EH (cell line): ENCODE data around the gene EVI5.
"Not testable (repeated sequence)": the region's sequence is repeated elsewhere in the genome, so short reads cannot be mapped to it uniquely, and the experiment has no call there.

Experiments used
- DNase-seq: peaks from one replicate; pipeline ENCODE4 v3.0.0-alpha.2; 2015; ENCODE audit warnings: low read depth

Gene EVI5

DNA sequence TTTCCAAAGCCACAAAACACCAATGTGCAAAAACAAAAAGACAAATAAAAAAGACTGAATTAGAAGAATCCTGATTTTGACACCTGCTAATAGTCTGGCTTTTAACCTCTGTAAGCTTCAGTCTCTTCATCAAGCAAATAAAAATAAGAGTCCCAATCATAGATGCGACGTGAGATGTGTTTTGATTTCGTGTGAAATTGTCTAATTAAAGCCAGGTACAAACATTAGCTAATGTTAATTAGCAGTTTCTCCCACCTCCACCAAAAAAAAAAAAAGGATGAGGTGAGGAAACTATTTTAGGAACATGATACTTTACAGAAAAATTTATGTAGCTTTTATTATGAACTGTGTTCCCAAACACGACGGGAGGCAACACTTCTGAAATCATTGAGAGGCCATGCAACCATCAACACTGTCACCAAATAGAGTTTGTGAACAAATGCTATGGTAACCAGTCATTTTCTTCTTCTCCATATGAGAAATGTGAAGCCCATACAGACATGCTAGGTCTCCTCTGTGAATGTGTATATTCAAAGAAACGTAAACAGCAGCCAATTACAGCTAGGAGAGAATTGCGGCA, 6.7 kb upstream of the EVI5 start:
- peak; percentile 21 for DNase-seq

DNA sequence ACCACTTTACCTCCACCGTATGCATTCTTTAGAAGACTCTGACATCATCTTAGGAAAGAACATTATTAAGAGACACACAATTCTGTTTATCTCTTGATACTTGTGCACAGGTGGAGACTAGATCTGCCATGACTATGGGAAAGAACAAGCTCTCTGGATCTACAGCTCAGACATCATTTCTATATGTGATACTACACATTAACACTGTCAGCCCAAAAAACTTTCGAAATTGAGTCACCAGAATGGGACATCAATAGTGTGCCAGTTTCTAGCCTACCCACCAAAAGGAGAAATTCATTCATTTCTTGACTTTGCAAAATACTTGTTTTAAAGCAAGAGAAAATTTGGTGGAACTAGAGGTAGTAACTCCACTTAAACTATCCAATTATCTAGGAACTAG, 6.0 kb upstream of the EVI5 start:
- DNase-seq, result no peak

DNA sequence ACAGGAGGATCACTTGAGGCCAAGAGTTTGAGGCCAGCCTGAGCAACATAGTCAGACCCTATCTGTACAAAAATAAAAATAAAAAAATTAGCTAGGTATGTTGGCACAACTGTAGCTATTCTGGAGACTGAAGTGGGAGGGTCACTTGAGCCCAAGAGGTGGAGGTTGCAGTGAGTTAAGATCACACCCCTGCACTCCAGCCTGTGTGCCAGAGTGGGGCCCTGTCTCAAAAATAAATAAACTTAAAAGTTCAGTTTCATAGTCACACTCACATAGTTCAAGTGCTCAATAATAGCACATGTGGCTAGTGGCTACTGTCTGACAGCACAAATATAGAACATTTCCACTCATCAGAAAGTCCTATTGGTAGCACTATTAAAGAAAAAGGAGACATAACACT, 5.2 kb upstream of the EVI5 start:
- DNase-seq, result no peak

DNA sequence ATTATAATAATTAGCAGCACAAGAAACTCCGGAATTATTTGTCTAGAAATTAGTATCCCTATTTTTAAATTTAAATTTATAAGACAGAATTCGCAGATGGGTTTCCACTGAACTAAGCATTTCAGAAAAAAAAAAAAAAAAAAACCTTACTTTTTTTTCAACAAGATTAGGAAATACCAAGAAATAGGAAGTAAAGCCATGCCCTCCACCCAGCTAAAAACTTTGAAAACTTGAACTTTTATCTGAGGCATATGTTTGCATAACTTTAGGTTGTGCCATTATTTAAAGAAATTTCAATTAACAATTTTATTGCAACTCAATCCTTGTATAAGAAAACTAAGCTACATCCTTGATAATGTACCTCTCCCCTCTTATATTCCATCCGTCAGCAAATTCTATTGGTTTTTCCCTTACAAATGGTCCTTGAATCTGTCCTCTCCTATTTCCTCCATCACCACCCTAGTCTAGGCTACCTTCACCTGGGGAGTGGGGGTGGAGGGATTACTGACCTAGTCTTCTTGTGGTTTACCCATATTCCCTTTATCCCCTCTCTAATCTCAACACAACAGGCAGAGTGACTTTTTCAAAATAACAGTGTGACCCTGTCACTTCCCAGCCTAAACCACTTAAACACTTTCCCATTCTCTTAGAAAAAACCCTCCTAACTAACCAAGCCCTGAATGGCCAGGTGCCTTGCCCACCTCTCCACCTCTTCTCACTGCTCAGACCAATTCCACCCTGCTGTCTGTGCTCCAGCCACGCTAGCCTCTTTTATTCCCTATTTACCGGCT, 1.4 kb upstream of the EVI5 start:
- no peak for DNase-seq

DNA sequence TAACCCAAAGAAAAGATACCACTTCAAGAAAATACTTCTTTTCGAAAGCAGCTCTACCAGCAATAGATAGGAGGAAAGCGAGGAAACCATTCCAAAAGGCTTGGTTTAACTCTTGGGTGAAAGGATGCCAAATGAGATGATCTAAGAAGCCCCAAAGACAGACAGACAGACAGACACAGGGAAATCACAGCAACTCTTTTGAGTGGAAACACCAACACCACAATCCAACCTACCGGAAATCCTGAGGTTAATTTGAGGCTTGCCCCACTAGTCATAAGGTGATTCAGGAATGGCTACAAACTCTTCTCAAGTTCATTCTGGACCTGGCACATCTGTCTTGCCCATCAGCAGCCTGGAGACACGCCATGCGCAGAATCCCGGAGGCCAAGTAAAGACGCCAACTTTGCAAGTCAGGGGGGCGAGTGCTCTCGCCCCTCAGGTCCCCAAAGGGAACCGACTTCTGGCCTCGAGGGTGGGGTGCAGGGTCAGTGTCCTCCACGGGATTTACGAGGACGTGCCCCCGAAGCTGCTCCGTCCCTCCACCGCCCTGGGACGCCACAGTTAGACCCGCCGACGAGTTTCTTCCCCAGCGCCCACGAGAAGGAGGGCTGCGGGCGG, 778 bp downstream of the EVI5 start:
- peak; percentile 55 for DNase-seq

DNA sequence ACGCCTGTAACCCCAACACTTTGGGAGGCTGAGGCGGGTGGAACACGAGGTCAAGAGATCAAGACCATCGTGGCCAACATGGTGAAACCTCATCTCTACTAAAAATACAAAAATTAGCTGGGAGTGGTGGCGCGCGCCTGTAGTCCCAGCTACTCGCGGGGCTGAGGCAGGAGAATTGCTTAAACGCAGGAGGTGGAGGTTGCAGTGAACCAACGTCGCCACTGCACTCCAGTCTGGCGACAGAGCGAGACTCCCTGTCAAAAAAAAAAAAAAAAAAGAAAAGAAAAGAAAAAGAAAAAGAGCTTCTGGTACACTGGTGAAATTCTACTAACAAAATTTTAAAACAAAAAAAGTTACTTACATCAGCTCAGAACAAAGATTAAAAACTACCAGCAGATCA, 1.4 kb downstream of the EVI5 start:
- peak; percentile 39 for DNase-seq

DNA sequence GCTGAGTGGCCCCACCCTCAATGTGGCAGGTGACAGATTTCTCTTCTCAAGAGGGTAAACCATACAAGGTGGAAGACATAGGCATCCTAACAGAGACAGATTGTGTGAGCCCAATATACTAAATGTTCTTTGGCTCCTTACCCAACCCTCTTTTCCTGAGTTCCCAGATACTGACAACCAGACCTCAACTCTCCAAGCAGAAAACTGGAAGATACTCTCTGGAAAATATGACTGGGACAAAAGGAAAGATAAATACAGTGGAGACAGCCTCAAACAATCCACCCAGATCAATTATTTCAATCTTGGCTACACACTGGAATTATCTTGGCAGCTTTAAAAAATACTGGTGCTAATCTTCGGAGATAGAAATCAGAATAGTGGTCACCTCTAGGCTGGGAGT, 6.5 kb downstream of the EVI5 start:
- DNase-seq, result no peak

DNA sequence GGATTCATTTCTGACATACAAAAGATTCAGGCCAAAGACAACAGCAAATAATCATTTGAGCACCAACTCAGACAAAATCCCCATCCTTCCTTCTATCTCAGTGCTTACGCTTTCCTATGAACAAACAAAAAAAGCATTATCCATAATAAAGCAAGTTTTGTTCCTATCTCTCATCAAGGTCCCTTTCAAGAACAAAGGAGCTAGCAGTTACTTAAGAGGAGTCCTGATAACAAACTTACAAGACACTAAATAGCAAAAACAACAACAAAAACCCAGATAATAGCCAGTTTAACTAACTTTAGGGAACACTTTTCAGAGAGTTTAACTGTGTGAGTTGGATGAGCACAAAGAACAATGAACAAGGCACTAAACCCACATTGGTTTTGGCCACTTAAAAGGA, 10.5 kb downstream of the EVI5 start:
- no peak for DNase-seq

DNA sequence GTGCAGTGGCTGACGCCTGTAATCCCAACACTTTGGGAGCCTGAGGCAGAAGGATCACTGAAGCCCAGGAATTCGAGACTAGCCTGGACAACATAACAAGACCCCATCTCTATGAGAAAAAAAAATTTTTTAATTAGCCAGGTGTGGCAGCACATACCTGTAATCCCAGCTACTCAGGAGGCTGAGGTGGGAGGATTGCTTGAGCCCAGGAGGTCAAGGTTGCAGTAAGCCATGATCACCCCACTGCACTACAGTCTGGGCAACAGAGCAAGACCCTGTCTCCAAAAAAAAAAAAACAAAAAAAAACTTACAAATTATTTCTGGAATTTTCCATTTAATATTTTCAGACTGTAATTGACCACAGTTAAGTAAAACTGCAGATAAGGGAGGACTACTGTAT, 11.2 kb downstream of the EVI5 start:
- not testable (repeated sequence) for DNase-seq

DNA sequence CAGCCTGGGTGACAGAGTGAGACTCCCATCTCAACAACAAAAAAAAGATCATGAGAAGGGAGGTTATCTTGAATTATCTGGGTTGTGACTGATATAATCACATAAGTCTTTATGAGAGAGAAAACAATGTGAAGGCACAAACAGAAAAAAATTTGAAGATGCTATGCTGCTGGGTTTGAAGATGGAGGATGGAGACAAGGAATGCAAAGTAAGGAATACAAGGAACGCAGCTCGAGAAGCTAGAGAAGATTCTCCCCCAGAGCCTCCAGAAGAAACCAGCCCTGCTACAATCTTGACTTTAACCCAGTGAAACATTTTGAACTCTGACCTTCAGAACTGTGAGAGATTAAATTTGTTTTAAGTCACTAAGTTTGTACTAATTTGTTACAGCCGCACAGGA, 15.1 kb downstream of the EVI5 start:
- no peak for DNase-seq

DNA sequence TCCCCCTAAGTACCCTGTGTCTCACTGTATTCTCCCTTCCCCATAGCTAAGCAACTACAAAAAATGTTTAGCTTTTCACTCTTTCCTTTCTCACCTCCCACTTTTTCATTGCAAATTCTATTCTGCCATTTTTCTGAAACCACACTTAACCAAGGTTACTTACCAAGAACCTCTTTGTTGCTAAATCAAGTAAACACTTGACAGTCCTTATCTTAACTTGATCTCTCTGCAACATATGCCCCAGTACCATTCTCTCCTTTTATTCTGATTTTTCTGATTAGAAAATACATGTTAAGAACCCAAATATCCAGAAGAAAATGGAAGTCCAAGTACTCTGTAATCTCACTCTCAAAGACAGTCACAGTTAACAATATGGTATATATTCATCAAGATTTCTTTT, 16.0 kb downstream of the EVI5 start:
- DNase-seq, result no peak

DNA sequence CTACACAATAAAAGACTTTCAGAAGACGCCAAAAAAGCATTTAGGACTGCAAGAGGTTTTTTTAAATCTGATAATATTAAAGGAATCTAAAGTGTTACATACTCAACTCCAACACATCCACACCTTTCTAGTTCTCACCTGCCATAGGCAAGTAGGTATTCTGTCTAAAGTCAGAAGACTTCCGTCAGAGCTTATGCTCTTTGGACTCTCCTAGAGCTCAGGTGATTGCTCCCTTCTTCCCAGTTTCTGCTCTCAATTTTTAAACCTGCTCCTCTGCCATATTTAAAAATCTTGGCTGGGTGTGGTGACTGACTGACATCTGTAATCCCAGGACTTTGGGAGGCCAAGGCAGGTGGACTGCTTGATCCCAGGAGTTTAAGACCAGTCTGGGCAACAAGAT, 16.6 kb downstream of the EVI5 start:
- DNase-seq, result no peak

DNA sequence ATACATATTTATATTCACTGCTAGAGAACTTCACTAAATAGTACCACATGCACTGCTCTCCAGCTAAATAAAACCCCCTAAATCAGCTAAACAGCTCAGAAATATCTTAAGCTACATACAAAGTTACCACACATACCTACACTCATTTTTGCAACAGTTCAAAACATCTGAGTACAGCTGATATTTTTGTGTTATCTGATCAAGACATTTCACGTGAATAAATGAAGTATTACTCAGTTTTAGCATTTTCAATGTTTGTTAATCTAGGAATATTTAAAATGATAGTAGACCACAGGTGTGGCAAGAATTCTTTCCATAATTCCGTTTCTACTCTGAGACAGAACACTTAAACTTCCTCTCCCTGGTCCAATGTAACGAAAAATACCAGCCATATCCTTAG, 20.8 kb downstream of the EVI5 start:
- no peak for DNase-seq

DNA sequence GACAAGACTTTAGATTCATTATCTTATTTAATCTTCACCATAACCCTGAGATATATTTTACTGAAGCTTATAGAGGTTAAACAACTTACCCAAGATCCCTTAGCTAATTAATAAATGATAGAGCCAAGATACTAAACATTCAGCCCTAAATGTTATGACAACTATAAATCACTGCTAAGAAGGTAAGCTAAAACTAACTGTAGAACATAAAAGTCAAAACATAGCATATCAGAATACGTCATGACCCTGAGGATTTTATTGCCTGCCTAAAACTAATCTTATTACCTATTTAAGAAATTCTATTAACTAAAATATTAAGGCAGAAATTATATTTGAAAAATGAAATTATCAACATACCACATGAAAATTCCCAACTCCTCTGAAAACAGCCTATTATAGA, 22.6 kb downstream of the EVI5 start:
- no peak for DNase-seq

DNA sequence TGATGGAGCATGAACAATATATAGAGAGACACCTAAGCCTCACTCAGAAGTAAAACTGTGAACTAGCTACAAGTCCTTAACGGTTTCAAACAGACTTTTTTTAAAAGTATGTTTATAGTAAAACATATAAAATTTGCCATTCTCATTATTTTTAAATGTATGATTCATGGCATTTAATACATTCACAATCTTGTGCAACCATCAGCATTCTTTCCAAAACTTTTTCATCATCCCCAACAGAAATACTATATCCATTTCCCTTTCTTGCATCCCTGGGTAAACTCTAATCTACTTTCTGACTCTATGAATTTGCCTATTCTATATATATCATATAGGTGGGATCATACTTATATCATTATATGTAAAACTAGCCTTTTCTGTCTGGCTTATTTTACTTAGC, 25.5 kb downstream of the EVI5 start:
- DNase-seq, result peak; percentile 67

DNA sequence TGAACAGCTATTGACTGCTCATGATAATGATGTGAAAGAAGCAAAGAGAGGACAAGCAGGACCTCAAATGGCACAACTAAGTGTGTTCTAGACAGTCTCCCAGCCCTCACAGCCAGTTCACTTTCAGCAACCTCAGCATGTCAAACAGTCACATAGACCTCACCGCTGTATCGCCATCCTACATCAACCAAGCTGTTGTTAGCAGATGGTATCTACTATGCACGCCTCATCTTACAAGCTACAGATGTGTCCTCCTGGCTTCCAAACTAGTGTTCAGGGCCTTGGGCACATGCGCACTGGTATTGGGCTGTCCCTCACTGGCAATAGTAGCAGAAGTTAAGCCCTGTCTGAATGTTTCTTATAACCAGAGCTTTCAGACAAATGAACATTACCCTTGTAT, 28.4 kb downstream of the EVI5 start:
- no peak for DNase-seq

DNA sequence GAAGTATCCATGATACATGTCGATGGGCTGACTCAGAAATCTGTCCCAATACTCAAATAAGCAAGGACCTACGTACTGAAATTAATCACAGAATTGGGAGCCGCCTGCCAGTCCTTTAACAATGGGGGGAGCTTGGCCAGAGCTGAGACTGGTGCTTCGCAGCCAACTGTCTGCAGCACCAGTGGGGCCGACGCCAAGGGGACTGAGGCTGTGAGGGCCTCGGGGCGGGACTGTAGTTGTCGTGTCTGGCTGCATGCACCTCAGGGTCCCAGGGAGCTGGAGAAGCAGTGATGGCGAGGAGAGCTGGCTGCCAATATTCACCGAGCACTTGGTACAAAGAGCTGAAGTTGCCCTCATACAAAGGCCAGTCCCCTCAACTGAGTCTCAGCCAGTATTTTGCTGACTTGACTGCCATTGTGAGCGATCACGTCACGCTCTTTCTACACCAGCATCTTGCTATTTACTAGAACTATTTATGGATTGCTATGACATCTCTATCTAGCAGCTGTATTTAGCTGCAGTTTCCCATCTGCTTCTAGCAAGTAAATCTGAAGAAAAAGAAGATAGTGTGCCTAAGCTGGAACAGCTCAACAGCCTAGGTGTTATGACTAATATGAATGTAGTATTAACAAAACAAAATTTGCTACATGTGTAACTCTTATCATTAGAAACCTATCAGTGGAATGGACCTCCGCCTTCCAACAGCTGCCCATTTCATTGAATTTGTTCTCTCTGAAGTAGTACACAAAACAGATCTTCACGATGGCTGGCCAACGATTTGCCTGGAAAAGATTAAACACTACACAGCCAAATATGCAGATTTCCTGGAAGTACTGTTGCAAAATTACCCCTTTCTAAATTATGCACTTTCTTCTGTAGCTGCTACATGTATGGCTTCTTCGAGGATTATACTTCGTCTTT, 29.1 kb downstream of the EVI5 start:
- no peak for DNase-seq

DNA sequence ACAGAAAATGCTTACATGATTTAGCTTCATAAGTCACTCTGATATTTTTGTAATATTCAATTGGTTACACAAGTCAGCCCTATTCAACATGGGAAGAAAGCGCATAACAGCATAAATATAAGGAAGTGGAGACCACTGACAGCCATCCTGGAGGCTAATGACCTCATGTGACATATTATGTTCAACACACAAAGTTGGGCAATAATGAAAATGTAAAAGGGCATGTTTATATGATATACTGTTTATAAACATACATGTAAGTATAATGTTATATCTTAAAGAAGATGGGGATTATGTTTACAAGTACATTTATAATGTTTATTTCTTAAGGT, 30.2 kb downstream of the EVI5 start:
- DNase-seq, result no peak

DNA sequence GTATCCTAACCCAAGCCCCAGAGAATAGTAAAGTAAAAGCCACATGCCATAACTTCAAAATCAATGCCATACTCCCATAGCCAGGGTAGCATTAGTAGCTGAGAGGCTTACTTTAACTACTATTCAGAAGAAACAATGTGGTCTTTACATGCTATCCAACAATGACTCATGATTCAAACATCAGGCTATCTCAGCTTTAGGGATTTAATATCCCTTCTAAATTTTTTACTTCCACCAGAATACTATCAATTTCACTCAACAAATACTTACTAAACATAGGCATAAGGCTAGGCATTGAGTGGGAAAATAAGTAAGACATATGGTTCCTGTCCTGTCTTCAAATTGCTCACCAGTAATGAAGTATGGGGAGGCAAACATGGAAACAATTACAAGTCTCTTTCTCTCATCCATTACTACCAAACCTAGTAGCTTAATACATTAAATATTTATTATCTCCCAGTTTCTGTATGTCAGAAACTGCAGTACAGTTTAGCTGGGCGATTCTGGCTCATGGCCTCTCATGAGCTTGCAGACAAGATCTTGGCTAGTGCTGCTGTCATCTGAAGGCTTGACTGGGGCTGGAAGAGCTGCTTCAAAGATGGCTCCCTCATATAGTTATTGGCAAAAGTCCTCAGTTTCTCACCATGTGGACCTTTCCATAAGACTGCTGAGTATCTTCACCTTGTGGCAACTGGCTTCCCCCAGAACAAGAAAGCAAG, 30.7 kb downstream of the EVI5 start:
- DNase-seq, result peak; percentile 91

DNA sequence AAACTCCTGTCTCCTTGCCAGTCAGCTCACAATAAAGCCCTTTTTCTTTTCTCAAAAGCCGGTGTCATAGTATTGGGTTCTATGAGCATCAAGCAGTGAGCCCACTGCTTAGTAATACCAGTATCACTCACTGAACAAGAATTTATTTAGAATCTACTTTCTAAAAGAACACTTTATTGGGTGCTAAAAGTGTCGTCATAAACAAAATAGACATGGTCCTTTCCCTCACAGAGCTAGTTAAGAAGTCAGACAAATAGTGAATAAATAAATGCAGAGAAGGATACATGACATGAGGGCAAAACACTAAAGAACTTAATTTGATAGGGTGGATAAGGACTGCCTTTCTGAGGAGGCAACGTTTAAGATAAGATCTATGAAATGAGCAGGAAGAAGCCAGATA, 32.2 kb downstream of the EVI5 start:
- peak; percentile 89 for DNase-seq

DNA sequence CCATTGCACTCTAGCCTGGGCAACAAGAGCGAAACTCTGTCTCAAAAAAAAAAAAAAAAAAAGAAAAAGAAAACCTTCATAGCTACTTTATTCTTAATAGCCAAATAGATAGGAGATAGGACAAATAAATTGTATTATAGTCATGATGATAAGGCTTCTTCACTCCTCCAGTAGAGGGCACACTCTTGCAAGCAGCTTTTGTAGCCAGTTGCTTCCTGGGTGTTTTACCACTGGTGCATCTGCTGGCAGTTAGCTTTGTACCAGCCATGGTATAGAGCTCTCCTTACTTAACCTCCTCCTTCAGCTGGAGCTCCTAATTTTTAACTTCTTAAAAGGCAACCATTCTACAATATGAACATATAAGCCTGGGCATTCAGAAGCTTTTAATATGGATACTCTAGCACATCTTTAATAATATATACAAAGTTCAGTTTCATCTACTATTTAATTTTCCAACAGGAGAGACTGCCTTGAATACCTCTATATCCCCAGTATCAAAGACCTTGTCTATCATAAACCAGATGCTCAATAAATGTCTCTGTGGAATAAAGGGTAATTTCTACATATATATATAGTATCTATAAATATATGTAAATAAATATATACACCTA, 35.8 kb downstream of the EVI5 start:
- DNase-seq, result peak; percentile 77

DNA sequence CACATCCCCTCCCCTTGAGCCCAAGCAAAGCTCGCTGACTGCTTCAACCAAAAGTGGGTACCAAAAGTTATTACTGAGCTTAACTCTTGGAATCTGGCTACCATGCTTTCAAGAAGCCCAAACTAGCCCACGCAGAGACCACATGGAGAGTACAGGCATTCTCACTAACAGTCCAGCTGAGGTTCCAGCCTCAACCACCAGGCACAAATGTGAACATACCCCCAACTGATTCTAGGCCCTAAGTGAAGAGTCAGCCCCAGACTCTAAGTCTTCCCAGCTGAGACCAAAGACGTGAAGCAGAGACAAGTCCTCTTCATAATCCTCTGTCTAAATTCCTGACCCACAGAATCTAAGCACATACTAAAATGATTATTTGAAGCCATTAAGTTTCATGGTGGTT, 36.8 kb downstream of the EVI5 start:
- DNase-seq, result no peak
